Heart right ventricle (tissue), 16 donors: Measurements from ENCODE around the gene C22orf31. TPM values are rescaled to one million over a fixed set of nuclear protein-coding genes. Genes with fewer than 3 reads are reported as not detected.

ENCODE experiments used
- ATAC-seq, 8 donors: fragments of 200-7000 bp; cut with Tn5 transposase; one replicate each; pipeline ENCODE4 v1.9.1; 2020; ENCODE audit warnings: mild to moderate bottlenecking in 8 of 8, moderate library complexity in 8 of 8, moderate number of reproducible peaks in 1 of 8
- DNase-seq, 2 donors: peaks; one replicate each; pipeline ENCODE4 v3.0.0-alpha.2; 2020
- H3K27ac ChIP-seq, 10 donors: fragments of 200-600 bp; sonication (generic) in 2 of 10; one replicate each; pipeline versions ENCODE4 v1.5.0 to v1.8.0; 2020 to 2022; ENCODE audit warnings: mild to moderate bottlenecking in 3 of 10
- H3K27me3 ChIP-seq, 7 donors: fragments of 200-600 bp; one replicate each; pipeline ENCODE4 v1.8.0; 2021 to 2022; ENCODE audit warnings: mild to moderate bottlenecking in 2 of 7
- H3K36me3 ChIP-seq, 9 donors: fragments of 200-600 bp; sonication (generic) in 1 of 9; one replicate each; pipeline versions ENCODE4 v1.5.0 to v1.8.0; 2020 to 2022; ENCODE audit warnings: mild to moderate bottlenecking in 2 of 9
- H3K4me1 ChIP-seq, 9 donors: fragments of 200-600 bp; sonication (generic) in 1 of 9; one replicate each; pipeline versions ENCODE4 v1.5.0 to v1.8.0; 2020 to 2022; ENCODE audit warnings: mild to moderate bottlenecking in 4 of 9
- H3K4me3 ChIP-seq, 10 donors: fragments of 200-600 bp; sonication (generic) in 2 of 10; one replicate each; pipeline versions ENCODE4 v1.5.0 to v1.8.0; 2020 to 2022; ENCODE audit warnings: mild to moderate bottlenecking in 7 of 10, moderate library complexity in 2 of 10
- H3K9me3 ChIP-seq, 11 donors: fragments of 200-600 bp in 10 of 11; sonication (generic) in 2 of 11; one replicate each; pipeline versions ENCODE4 v1.5.0 to v1.8.0; 2013 to 2022; ENCODE audit warnings: mild to moderate bottlenecking in 2 of 11, control low read depth in 1 of 11, moderate library complexity in 1 of 11
- CTCF ChIP-seq, 9 donors: fragments of 200-600 bp; sonication (generic) in 2 of 9; IDR thresholded peaks; one replicate each; pipeline versions ENCODE4 v1.5.0 to v1.8.0; 2021 to 2022; ENCODE audit warnings: antibody characterized with exemption in 9 of 9, mild to moderate bottlenecking in 5 of 9, moderate library complexity in 1 of 9
- WGBS, 2 donors: extraction: QIAGEN DNeasy Blood & Tissue Kit; methylation state at CpG; one replicate each; pipeline ENCODE4 v1.1.7; 2013; ENCODE audit warnings: inconsistent platforms in 1 of 2; 5-methylcytosine and 5-hydroxymethylcytosine counted together
- intact Hi-C, 10 donors: fragments of 100-400 bp; cut with DNase I; formaldehyde crosslinking; loops; one replicate each; pipeline versions ENCODE4 v1.11.1 to v1.14.2; 2022
- polyA plus RNA-seq, 2 donors: library from polyadenylated mRNA; stranded (reverse); fragments of 200-250 nt; gene quantifications; one replicate each; pipeline ENCODE4 v1.2.3, GENCODE V29; 2013
- total RNA-seq, 10 donors: library from RNA; stranded (reverse); fragmentation: NEBNext Ultra II Directional in 3 of 10; extraction: Animal tissue kit (Norgen Biotek cat#: 25700) in 3 of 10; gene quantifications; one replicate each; pipeline versions ENCODE4 v1.2.1 to v1.2.4, GENCODE V29; 2021 to 2023
- donor health status: Arrhythmogenic right ventricular cardiomyopathy.
- donor health status: ischemic (EF 13 %, LVEDD 7.1; RV severe dilation, severe dysfunction).
- donor health status: healthy with polysubstance abuse.
- donor health status: DM: no; HTN: yes; CAD: no.
- donor health status: DM: no; HTN: no; CAD: no.
- donor health status: ischemic (EF 25% LVEDD 6.9; RV normal size, moderate dysfunction).
- donor health status: ischemic (EF 25% LVEDD 5.7; RV mildly dilated, moderate dysfunction).
- donor health status: healthy.
- donor health status: DM: yes; HTN: yes; CAD: no.
- donor health status: Ischemic cardiomyopathy.
- donor health status: ischemic (EF 35%, LVEDD 5.7; RV mildly dilated, moderate dysfunction).
- donor health status: nonischemic (EF 11% LVEDD 7.7; RV severe dilation, severe dysfunction).
- donor health status: DM: yes; HTN: yes; CAD: no.
- donor health status: PGD.
- donor health status: ischemic (EF 29% LVEDD 5.4; RV normal size, mild dysfunction).
- donor health status: nonischemic (EF 23%, LVEDD 6.1; RV moderate dilation, normal function).

Gene C22orf31
- total and polyA plus RNA-seq, 12 donors, result 0.24 TPM; not detected in 11

GRCh38 chr22:29016067-29016938 is 45.3 kb downstream of the C22orf31 start:
- H3K36me3 ChIP-seq, result no peaks in the 10 kb centered on the region
- ATAC-seq (no peak), DNase-seq (no peak)
- H3K4me3 ChIP-seq, result no peak overlapping the region
- H3K4me1 ChIP-seq, result peaks cover 0 to 21% (median 5%) of the 10 kb centered on the region in 9 donors
- no peak overlapping the region for H3K27ac ChIP-seq
- H3K27me3 ChIP-seq, result no peaks in the 10 kb centered on the region
- 87 to 95% methylated on average over 3 of the region's 3 CpGs for WGBS, 2 donors
- intact Hi-C loops, result no loop called here
- TF ChIP-seq CTCF (IDR thresholded peaks at IDR 0.05), result no peak
- H3K9me3 ChIP-seq, result peaks cover 0 to 6% (median 0%) of the 10 kb centered on the region in 11 donors

GRCh38 chr22:29014773-29015172 is 46.9 kb downstream of the C22orf31 start:
- Histone ChIP-seq H3K27ac (no peak overlapping the region), H3K4me3 (no peak overlapping the region), H3K36me3 (no peaks in the 10 kb centered on the region), H3K4me1 (peaks cover 0 to 28% (median 7%) of the 10 kb centered on the region in 9 donors), H3K9me3 (peaks cover 0 to 6% (median 0%) of the 10 kb centered on the region in 11 donors), H3K27me3 (no peaks in the 10 kb centered on the region)
- TF ChIP-seq CTCF (IDR thresholded peaks at IDR 0.05), result no peak
- 91 to 96% methylated on average over 4 of the region's 4 CpGs for WGBS, 2 donors
- no peak for DNase-seq
- no peak for ATAC-seq
- intact Hi-C loops, result no loop called here

- Histone ChIP-seq H3K27ac (no peak overlapping the region), H3K27me3 (no peaks in the 10 kb centered on the region), H3K4me3 (no peak overlapping the region), H3K9me3 (peaks cover 0 to 6% (median 0%) of the 10 kb centered on the region in 11 donors), H3K36me3 (no peaks in the 10 kb centered on the region), H3K4me1 (peaks cover 3 to 30% (median 11%) of the 10 kb centered on the region in 9 donors)
- no peak for ATAC-seq
- intact Hi-C loops, result no loop called here
- WGBS, 2 donors, result 88 to 91% methylated on average over 4 of the region's 4 CpGs
- no peak for TF ChIP-seq CTCF (IDR thresholded peaks at IDR 0.05)
- no peak for DNase-seq
Observed at GRCh38 chr22:29014293-29014692, 47.3 kb downstream of the C22orf31 start.

GRCh38 chr22:29012952-29013351 is 48.7 kb downstream of the C22orf31 start:
- H3K4me3 ChIP-seq, result no peak overlapping the region
- H3K27ac ChIP-seq, result no peak overlapping the region
- H3K27me3 ChIP-seq, result no peaks in the 10 kb centered on the region
- no peak for ATAC-seq
- H3K9me3 ChIP-seq, result no peaks in the 10 kb centered on the region
- H3K4me1 ChIP-seq, result peaks cover 3 to 43% (median 19%) of the 10 kb centered on the region in 9 donors
- 94 to 96% methylated on average over 4 of the region's 4 CpGs for WGBS, 2 donors
- no peaks in the 10 kb centered on the region for H3K36me3 ChIP-seq
- no peak for TF ChIP-seq CTCF (IDR thresholded peaks at IDR 0.05)
- DNase-seq, result no peak
- intact Hi-C loops, result no loop called here
